ENCODE measurements around the gene CNOT6L. TPM values are rescaled to one million over a fixed set of nuclear protein-coding genes. Genes with fewer than 3 reads are reported as not detected.
"Not testable (repeated sequence)": the region's sequence is repeated elsewhere in the genome, so short reads cannot be mapped to it uniquely, and the experiment has no call there.

CNOT6L gene
- total RNA-seq, 1 donor from 2014 or later = 8.6 TPM

DNA sequence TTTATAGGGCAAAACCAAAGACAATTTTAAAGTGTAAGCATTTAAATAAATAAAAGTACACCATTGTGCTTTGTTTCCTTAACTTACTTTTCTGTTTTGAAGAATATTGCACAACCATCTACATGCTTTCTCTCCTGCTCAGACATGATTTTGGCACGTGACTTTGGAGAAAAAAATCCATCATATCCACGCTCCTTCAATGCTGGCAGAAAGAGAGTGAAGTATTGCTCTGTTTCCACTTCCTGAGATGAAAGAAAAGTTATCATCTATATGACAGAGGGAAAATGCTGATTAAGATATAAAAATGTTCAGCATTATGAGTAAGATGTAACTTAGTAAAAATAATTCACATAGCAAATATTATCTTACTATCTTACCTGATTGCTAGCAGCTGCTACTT is 77.1 kb downstream of the CNOT6L start:
- H3K4me3 ChIP-seq (ENCODE audit: low read depth, low read length) = no peak overlapping the region
- DNase-seq (ENCODE audit: low read depth) = no peak
- TF ChIP-seq, protein P1, sequence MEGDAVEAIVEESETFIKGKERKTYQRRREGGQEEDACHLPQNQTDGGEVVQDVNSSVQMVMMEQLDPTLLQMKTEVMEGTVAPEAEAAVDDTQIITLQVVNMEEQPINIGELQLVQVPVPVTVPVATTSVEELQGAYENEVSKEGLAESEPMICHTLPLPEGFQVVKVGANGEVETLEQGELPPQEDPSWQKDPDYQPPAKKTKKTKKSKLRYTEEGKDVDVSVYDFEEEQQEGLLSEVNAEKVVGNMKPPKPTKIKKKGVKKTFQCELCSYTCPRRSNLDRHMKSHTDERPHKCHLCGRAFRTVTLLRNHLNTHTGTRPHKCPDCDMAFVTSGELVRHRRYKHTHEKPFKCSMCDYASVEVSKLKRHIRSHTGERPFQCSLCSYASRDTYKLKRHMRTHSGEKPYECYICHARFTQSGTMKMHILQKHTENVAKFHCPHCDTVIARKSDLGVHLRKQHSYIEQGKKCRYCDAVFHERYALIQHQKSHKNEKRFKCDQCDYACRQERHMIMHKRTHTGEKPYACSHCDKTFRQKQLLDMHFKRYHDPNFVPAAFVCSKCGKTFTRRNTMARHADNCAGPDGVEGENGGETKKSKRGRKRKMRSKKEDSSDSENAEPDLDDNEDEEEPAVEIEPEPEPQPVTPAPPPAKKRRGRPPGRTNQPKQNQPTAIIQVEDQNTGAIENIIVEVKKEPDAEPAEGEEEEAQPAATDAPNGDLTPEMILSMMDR (conservative IDR thresholded peaks at IDR 0.05; ENCODE audit: low read depth, low read length) = no peak

DNA sequence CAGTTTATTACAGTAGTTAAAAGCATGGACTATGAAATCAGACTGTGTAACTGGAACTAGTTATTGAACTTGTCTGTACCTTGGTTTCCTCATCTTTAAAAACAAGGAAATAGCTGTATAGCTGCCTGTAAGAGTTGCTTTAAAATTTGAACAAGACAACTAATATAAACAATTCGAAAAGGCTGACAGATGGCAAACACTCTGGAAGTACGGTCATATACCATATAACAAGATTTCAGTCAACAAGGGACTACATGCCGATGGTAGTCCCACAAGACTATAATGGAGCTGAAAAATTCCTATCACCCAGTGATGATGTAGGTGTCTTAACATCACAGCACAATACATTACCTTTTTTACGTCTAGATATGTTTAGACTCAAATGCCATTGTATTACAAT is 78.7 kb downstream of the CNOT6L start:
- no peak for DNase-seq (ENCODE audit: low read depth)
- TF ChIP-seq, protein P1 (conservative IDR thresholded peaks at IDR 0.05; ENCODE audit: low read depth, low read length) = no peak
- H3K4me3 ChIP-seq (ENCODE audit: low read depth, low read length) = no peak overlapping the region

DNA sequence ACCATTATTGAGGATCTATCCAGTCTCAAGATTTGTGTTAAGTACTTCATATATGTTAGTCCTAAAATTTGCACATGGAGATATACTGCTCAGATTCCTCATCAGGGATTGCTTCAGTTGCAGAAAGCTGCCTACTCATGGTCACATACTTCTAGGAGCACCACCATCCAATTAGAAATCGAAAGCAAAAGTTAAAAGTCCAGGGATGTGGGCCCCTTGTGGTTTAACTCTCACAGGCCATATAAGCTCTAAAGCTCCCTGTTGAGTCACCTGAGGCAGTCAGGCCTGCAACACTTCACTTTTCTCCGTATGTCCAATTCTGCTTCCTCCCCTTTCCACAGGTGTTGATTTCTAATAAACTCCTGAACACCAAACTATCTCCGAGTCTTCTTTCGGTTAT is 84.2 kb downstream of the CNOT6L start:
- peak; percentile 68 for DNase-seq (ENCODE audit: low read depth)
- TF ChIP-seq, protein P1 (conservative IDR thresholded peaks at IDR 0.05; ENCODE audit: low read depth, low read length) = peak; percentile 26
- H3K4me3 ChIP-seq (ENCODE audit: low read depth, low read length) = no peak overlapping the region

DNA sequence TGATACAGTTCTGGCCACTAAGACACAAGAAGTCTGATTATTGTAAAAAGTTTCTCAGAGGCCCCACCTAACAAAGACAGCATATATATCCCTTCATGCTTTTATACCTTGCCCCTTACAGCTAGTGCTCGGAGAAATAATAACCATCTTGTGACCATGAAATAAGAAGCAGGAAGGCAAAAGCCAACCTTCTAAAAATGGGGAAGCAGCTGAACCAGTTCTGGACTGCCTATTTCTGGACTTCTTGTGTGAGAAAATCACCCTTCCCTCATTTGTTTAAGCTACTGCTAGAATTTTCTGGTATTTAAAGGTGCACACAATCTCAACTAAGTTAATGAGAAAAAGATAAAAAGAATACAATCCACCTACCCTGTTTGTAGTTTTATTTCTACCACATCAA is 87.5 kb downstream of the CNOT6L start:
- DNase-seq (ENCODE audit: low read depth) = no peak
- no peak overlapping the region for H3K4me3 ChIP-seq (ENCODE audit: low read depth, low read length)
- TF ChIP-seq, protein P1 (conservative IDR thresholded peaks at IDR 0.05; ENCODE audit: low read depth, low read length) = no peak

DNA sequence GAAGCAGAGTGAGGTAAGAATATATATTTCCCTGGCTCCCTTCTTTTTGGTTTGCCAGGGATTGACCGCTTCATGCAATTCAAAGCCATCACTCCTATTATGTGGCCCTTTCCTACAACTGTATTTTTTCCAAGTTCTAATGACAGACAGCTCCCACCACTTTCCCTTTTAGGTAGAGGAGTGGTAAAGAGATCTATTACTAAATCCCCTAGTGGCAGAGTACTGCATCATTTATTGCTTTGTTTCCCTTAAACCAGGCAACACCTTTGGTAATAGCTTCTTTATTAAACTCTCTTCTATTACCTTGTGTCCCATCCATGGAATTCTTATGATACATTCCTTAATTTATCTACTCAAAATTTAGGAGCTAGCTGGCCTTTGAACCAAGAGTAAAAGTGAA is 90.7 kb downstream of the CNOT6L start:
- H3K4me3 ChIP-seq (ENCODE audit: low read depth, low read length) = no peak overlapping the region

DNA sequence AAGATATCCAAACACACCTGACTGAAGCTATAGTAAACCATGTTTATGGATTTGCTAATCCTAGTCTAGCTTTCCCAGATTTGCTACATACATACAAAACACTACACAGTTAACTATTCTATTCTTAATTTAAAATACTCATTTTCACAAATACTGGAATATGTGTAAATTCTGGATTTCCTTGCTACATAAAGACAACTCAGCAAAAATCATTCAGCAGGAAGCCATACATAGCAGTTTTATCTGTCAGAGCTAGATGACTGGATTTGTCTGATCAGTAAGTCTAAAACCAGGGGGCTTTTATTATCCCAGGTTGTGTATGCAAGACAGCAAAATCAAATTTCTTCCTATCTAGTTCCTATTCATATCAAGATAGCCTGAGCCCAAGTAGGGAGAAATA is 98.1 kb downstream of the CNOT6L start:
- H3K4me3 ChIP-seq (ENCODE audit: low read depth, low read length) = no peak overlapping the region
- TF ChIP-seq, protein P1 (conservative IDR thresholded peaks at IDR 0.05; ENCODE audit: low read depth, low read length) = no peak

More for the DNA sequence above, 90.7 kb downstream of the CNOT6L start:
- TF ChIP-seq, protein P1 (conservative IDR thresholded peaks at IDR 0.05; ENCODE audit: low read depth, low read length) = no peak
- no peak for DNase-seq (ENCODE audit: low read depth)

DNA sequence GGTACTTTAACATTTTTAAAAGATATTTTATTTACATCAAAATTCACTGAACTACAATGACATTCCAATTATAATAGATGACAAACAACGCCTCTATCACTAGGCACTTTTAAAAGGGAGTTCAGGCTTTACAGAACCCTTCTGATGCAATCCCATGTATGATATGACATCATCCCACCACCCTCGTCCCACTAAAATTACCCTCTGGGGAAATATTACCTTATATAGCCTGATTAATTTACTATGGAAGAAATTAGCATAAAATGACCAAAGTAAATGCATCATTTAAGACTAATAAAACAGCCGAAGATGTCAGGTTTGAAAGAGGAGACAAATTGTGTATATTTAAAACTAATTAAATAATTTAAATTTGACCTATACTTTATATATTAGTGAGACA is 100.7 kb downstream of the CNOT6L start:
- DNase-seq (ENCODE audit: low read depth); H3K4me3 ChIP-seq (ENCODE audit: low read depth, low read length): not testable (repeated sequence)

More for the DNA sequence above, 98.1 kb downstream of the CNOT6L start:
- no peak for DNase-seq (ENCODE audit: low read depth)

All from epithelial cell of proximal tubule (primary cell).